GM19372 (cell line): ENCODE results near the gene FTSJ1.

Experiments
- ATAC-seq: cut with Tn5 transposase; IDR thresholded peaks from one replicate; pipeline ENCODE4 v1.9.1; 2021; ENCODE audit warnings: mild to moderate bottlenecking, low read depth, moderate library complexity; ENCODE audit not compliant: unreplicated experiment

FTSJ1 gene

DNA sequence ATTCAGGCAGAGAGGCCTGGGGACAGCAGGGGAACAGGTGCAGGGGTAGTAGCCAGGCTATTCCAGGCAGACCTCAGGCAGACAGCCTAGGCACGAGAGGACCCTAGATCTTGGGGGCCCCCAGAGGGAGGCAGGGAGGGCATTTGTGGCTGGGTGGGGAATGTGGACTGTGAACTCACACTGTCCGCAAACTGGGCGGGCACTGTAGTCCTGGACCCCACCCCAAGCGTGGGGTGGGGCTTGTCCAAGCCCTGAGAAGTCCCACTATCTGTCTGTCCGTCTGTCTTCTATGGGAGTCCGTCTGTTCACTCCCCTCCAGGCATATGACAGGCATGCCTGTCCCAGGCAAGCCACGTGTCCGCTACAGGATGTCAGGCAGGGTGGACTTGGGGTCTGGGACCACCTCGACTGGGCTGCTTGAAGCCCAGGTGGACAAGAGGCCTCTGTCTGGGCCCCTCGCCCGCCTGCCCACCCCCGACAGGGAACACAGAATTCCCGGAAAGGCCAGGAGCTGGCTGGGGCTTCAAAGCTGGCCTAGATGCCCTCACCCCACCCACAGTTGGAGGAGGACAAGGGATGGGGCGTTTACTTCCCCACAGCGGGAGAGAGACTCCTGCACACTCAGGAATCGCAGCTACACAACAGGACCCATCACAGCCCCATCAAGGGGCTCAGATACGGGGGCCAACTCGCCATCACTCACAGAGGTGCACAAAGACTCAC, 5.7 kb upstream of the FTSJ1 start, which contains the start of gene SLC38A5:
SLC38A5 (minus strand) TSS at position 151 of the 723 bp plus-strand sequence. CDS start 2,336 bp downstream, outside the sequence.
- ATAC-seq = no peak

DNA sequence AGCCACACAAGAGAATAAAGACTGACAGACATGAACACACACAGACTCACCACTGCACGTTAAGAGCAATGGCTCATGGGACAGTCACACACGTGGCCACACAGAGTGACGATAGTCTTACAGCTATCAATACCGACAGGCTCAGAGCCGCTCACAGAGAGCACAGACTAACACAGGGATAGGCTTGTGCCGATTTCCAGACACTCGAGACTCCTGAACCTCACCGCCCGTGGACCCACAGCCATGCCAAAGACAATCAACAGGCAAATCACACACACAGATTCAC, 5.2 kb upstream of the FTSJ1 start:
- no peak for ATAC-seq

DNA sequence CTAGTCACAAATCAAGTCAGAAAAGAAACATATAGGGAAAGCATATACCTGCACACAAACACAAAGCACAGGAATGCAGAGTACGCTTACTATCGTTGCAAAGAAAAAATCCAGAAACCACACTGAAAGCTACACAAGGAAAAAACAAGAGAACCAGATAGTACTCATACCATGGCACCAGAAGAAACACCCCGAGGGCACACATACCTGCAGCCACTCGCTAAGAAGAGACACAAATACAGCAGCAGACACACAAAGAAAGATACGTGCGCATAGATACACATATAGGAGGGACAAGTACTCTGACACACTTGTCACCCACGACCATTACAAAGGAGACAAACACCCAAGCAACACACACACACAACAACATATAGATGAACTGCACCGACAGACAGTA, 4.5 kb upstream of the FTSJ1 start:
- no peak for ATAC-seq

GRCh38 chrX:48472225-48472624, 3.8 kb upstream of the FTSJ1 start:
- ATAC-seq = no peak

DNA sequence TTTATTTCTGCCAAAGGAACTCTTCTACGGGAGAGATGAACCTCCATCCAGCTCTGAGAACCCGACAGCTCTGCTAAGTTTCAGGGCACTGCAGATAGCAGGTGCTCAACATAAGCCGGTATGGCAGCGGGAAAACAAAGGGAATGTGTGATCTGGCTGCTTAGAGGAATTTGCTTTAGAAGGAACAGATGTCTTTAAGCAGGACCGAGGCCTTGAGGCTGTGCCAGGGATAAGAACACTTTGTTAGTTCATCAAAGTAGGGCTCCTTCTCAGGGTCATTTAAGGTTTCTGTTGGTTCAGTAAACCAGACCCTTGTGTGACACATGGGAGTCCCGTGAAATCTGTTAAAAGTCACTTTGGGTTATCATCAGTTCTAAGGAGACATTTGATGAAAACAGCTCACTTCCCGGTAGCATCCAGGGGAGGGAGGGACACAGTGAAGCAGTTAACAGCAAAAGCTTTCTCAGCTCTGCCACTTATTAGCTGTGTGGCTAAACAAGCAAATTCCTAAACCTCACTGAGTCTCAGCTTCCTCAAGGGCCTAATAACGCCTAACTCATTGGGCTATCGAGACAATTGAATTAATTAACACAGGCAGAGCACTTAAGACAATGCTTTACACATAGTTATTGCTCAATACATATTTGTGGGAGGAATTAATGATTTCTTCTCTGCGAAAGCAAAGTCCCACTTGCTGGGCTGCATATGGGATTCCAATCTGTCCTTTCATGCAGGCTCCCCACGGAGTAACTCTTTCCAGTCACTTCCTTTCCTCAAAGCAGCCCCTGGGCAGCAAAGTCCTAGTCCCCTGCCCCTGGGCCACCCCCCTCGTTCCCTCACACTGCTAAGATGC, 2.9 kb upstream of the FTSJ1 start:
- ATAC-seq = no peak

GRCh38 chrX:48473704-48473990, 2.4 kb upstream of the FTSJ1 start:
- no peak for ATAC-seq

DNA sequence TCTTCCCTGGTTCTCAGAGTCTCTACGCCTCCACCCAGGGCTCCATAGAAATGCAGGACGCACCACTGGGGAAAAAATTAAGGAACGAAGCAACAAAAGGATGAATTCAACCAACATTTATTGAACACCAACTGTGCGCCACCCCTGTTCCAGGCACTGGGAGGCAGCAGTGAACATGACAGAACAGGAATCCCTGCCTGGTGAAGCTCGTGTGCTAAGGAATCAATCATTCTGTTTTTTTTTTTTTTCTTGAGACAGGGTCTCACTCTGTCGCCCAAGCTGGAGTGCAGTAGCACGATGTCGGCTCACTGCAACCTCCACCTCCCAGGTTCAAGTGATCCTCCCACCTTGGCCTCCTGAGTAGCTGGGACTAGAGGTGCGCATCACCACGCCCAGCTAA, 1.9 kb upstream of the FTSJ1 start:
- no peak for ATAC-seq

- no peak for ATAC-seq
Observed at GRCh38 chrX:48474581-48474980, 1.4 kb upstream of the FTSJ1 start.

GRCh38 chrX:48475296-48475695, 703 bp upstream of the FTSJ1 start:
- ATAC-seq = no peak

GRCh38 chrX:48476919-48477318, 920 bp downstream of the FTSJ1 start:
- no peak for ATAC-seq

- no peak for ATAC-seq
Observed at GRCh38 chrX:48477960-48478755, 2.2 kb downstream of the FTSJ1 start.

DNA sequence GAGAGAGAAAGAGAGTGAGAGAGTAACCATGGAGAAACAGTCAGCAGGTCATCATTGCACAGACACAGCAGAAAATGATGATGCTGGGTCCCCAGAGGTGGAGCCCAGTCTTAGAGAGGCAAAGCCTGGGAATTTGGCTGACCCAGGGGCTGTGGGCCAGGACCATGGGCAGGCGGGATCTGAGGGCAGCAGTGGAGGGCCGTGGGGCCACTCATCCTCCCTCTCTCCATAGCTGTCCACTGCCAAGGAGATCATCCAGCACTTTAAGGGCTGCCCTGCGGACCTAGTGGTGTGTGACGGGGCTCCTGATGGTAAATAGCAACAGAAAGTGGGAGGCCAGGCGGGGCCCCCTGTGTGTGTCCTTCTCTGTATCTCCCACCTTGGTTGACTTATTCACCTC, 2.8 kb downstream of the FTSJ1 start:
- no peak for ATAC-seq

DNA sequence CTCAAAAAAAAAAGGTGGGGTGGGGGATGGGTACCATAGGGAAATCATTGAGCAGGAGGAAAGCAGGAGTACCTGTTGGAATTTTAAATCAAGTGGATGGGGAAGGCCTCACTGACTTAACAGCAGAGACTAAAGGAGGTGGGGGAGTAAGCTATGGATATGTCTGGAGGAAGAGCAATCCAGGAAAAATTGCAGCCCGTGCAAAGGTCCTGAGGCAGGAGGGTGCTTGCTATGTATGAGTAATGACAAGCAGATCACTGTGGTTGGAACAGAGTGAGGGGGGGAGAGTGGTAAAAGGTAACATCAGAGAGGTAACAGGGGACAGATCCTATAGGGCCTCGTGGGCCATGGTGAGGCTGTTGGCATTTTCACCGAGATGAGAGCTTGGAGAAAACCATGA, 4.1 kb downstream of the FTSJ1 start:
- ATAC-seq = no peak

DNA sequence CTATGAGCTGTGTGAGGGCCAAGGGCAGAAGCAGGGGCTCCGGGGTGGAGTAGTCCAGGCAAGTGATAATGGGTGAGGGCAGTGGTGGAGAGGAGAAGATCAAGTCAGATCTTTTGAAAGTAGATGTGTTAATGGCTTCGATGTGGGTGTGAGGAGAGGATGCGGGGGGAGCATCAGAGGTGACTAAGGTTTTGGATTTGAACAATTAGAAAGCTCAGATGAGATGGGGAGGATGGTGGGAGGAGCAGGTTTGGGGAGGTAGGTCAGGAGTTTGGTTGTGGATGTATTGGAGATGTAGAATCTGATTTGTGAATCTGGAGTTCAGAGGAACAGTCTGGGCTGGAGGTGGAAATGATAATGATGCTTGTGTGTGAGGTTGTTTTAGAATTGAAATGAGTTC, 4.6 kb downstream of the FTSJ1 start:
- no peak for ATAC-seq

GRCh38 chrX:48482526-48482925, 6.5 kb downstream of the FTSJ1 start:
- no peak for ATAC-seq

DNA sequence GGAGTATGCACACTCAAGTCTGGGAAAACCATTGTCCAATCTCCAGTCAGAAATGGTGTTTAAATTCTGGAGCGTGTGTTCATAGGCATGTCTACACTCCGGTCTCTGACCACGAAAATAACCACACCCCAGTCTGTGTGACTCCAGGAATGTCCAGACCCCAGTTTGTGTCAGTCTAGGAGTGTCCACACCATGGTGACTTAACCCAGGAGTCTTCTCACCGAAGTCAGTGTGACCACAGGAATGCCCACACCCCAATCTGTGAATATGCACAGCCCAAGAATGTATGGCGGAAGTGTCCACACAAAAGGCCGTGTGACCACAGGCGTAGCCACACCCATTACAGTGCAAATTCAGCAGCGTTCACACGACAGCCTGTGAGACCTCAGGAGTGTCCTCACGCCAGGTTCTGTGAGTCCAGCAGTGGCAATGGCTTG, 11.4 kb downstream of the FTSJ1 start:
- ATAC-seq = no peak

DNA sequence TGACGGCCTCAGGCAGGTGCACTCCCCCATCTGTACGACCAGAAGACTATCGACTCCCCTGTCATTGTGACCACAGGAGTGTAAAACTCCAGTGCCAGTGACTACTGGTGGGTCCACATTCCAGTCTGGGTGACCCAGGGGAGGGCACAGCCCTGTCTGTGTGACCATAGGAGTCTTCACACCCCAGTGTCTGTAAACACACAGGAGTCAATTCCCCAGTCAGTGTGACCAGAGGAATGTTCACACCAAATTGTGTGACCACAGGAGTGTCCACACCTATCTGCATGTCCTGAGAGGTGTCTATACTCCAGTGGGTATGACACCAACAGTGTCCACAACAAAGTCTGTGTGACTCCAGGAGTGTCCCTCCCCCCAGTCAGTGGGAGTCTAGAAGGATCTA, 12.0 kb downstream of the FTSJ1 start:
- no peak for ATAC-seq

GRCh38 chrX:48489296-48489695, 13.3 kb downstream of the FTSJ1 start:
- no peak for ATAC-seq

- ATAC-seq = no peak
Observed at GRCh38 chrX:48489892-48490291, 13.9 kb downstream of the FTSJ1 start.

- ATAC-seq = no peak
Observed at GRCh38 chrX:48490661-48491060, 14.7 kb downstream of the FTSJ1 start.

DNA sequence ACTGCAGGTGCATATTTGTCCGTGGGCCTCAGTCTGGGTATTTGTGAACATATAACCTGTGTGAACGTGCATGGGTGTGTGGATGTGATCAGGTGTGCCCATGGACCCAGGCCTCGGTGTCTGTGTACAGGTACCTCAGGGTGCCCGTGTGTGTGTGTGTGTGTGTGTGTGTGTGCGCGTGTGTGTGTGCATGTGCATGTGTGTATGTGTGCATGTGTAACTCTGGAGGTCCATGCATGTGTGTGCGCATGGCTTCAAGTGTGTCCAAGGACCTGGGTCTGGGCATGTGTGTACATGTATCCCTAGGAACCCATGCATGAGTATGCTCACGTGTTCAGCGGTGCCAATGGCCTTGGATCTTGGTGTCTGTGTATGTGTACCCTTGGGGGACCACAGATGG, 15.8 kb downstream of the FTSJ1 start:
- no peak for ATAC-seq
